Breast epithelium (tissue), 4 donors: Measurements from ENCODE around the gene KCNE3. TPM values are rescaled to one million over a fixed set of nuclear protein-coding genes. Genes with fewer than 3 reads are reported as not detected.

Source experiments
- DNase-seq, 2 donors: peaks; one replicate each; pipeline ENCODE4 v3.0.0-alpha.2; 2019; ENCODE audit warnings: low spot score in 2 of 2
- H3K27ac ChIP-seq, 2 donors: fragments of 200-600 bp; sonication (generic) in 1 of 2; one replicate each; pipeline ENCODE4 v1.5.1; 2016 to 2019; ENCODE audit warnings: mild to moderate bottlenecking in 1 of 2
- H3K27me3 ChIP-seq, 2 donors: fragments of 200-600 bp; sonication (generic) in 1 of 2; one replicate each; pipeline versions ENCODE4 v1.5.1 to v1.6.0; 2017 to 2019; ENCODE audit warnings: control low read depth in 1 of 2, mild to moderate bottlenecking in 1 of 2
- H3K36me3 ChIP-seq: fragments of 200-600 bp; one replicate; pipeline ENCODE4 v1.5.1; 2019
- H3K4me1 ChIP-seq, 2 donors: fragments of 200-600 bp; sonication (generic); one replicate each; pipeline ENCODE4 v1.5.1; 2016 to 2019; ENCODE audit warnings: control low read depth in 1 of 2
- H3K4me3 ChIP-seq, 3 donors: fragments of 200-600 bp; sonication (generic); 1 replicate in 2 of 3; 2 replicates in 1 of 3; pipeline ENCODE4 v1.5.1; 2016 to 2019; ENCODE audit warnings: mild to moderate bottlenecking in 3 of 3, moderate library complexity in 2 of 3
- H3K9me3 ChIP-seq, 2 donors: fragments of 200-600 bp; sonication (generic) in 1 of 2; one replicate each; pipeline ENCODE4 v1.5.1; 2016 to 2019; ENCODE audit warnings: control low read depth in 1 of 2
- CTCF ChIP-seq, 3 donors: fragments of 450-650 bp; IDR thresholded peaks; one replicate each; pipeline ENCODE4 v1.5.1; 2016 to 2017; ENCODE audit warnings: antibody characterized with exemption in 3 of 3, mild to moderate bottlenecking in 3 of 3, moderate library complexity in 3 of 3
- POLR2A ChIP-seq: fragments of 450-650 bp; IDR thresholded peaks from one replicate; pipeline ENCODE4 v1.6.1; 2016; ENCODE audit warnings: antibody characterized with exemption, mild to moderate bottlenecking, moderate library complexity
- POLR2AphosphoS5 ChIP-seq, 3 donors: sonication (generic); formaldehyde crosslinking; IDR thresholded peaks; one replicate each; pipeline ENCODE4 v1.6.1; 2017; ENCODE audit warnings: antibody characterized with exemption in 3 of 3
- intact Hi-C: fragments of 100-400 bp; cut with DNase I; formaldehyde crosslinking; loops from one replicate; pipeline ENCODE4 v1.15.1; 2023; ENCODE audit warnings: low total_unique reads
- total RNA-seq, 3 donors: library from RNA; depleted of rRNA; stranded (reverse); fragments of >200 nt; gene quantifications; one replicate each; pipeline ENCODE4 v1.1.0, GENCODE V29; 2016

KCNE3 gene
- total RNA-seq, 3 donors from 2014 or later: 3.6 to 15.8 (median 4.7) TPM

- Histone ChIP-seq H3K27me3 (no peaks in the 10 kb centered on the region), H3K27ac (no peak overlapping the region), H3K4me3 (no peak overlapping the region), H3K9me3 (no peaks in the 10 kb centered on the region), H3K4me1 (no peaks in the 10 kb centered on the region), H3K36me3 (no peaks in the 10 kb centered on the region)
- DNase-seq: no peak
- TF ChIP-seq POLR2A (no peak), CTCF (IDR thresholded peaks at IDR 0.05) (no peak), POLR2AphosphoS5 (IDR thresholded peaks at IDR 0.05) (no peak)
- intact Hi-C loops: no loop called here
Observed at GRCh38 chr11:74434528-74434927, 32.8 kb downstream of the KCNE3 start.

GRCh38 chr11:74429205-74429604 is 38.1 kb downstream of the KCNE3 start:
- no peaks in the 10 kb centered on the region for H3K9me3 ChIP-seq
- H3K36me3 ChIP-seq: no peaks in the 10 kb centered on the region
- H3K4me3 ChIP-seq: no peak overlapping the region
- intact Hi-C loops: no loop called here
- DNase-seq: no peak
- no peak overlapping the region for H3K27ac ChIP-seq
- no peaks in the 10 kb centered on the region for H3K27me3 ChIP-seq
- no peak for TF ChIP-seq POLR2A
- TF ChIP-seq POLR2AphosphoS5 (IDR thresholded peaks at IDR 0.05): no peak
- no peak for TF ChIP-seq CTCF (IDR thresholded peaks at IDR 0.05)
- H3K4me1 ChIP-seq: no peaks in the 10 kb centered on the region

GRCh38 chr11:74427384-74427886 is 39.9 kb downstream of the KCNE3 start:
- Histone ChIP-seq H3K4me3 (no peak overlapping the region), H3K4me1 (no peaks in the 10 kb centered on the region), H3K9me3 (no peaks in the 10 kb centered on the region), H3K36me3 (no peaks in the 10 kb centered on the region), H3K27me3 (no peaks in the 10 kb centered on the region), H3K27ac (no peak overlapping the region)
- intact Hi-C loops: no loop called here
- TF ChIP-seq POLR2A: no peak
- TF ChIP-seq CTCF (IDR thresholded peaks at IDR 0.05): no peak
- TF ChIP-seq POLR2AphosphoS5 (IDR thresholded peaks at IDR 0.05): no peak
- DNase-seq: no peak

GRCh38 chr11:74425100-74425499 is 42.2 kb downstream of the KCNE3 start:
- TF ChIP-seq POLR2A (no peak), POLR2AphosphoS5 (IDR thresholded peaks at IDR 0.05) (no peak), CTCF (IDR thresholded peaks at IDR 0.05) (no peak)
- Histone ChIP-seq H3K4me1 (no peaks in the 10 kb centered on the region), H3K4me3 (no peak overlapping the region), H3K9me3 (no peaks in the 10 kb centered on the region), H3K36me3 (no peaks in the 10 kb centered on the region), H3K27ac (no peak overlapping the region), H3K27me3 (no peaks in the 10 kb centered on the region)
- intact Hi-C loops: no loop called here
- DNase-seq: no peak

- H3K4me1 ChIP-seq: peaks cover 0 to 17% of the 10 kb centered on the region in 2 donors
- H3K9me3 ChIP-seq: no peaks in the 10 kb centered on the region
- peak overlapping the region; percentile 75 to 91 for H3K27ac ChIP-seq
- no peak for TF ChIP-seq POLR2A
- no peak for TF ChIP-seq CTCF (IDR thresholded peaks at IDR 0.05)
- no peak for TF ChIP-seq POLR2AphosphoS5 (IDR thresholded peaks at IDR 0.05)
- no peak overlapping the region for H3K4me3 ChIP-seq
- H3K36me3 ChIP-seq: no peaks in the 10 kb centered on the region
- intact Hi-C loops: no loop called here
- H3K27me3 ChIP-seq: no peaks in the 10 kb centered on the region
- no peak for DNase-seq
Observed at GRCh38 chr11:74418509-74418895, 48.8 kb downstream of the KCNE3 start.
